LHCN-M2 (cell line): ENCODE data around the gene RAD51D. TPM values are rescaled to one million over a fixed set of nuclear protein-coding genes. Genes with fewer than 3 reads are reported as not detected.
"Not testable (repeated sequence)": the region's sequence is repeated elsewhere in the genome, so short reads cannot be mapped to it uniquely, and the experiment has no call there.

Experiments used
- DNase-seq: peaks from one replicate; pipeline ENCODE4 v3.0.0-alpha.2; 2012; ENCODE audit warnings: low read depth
- total RNA-seq: library from RNA; depleted of rRNA; stranded (reverse); fragments of >200 nt; gene quantifications from 2 replicates; pipeline ENCODE4 v1.2.3, GENCODE V29; 2014

RAD51D gene
- total RNA-seq, 1 experiment from 2014 or later: 17.1 TPM

GRCh38 chr17:35090707-35091106, 29.0 kb downstream of the RAD51D start:
- not testable (repeated sequence) for DNase-seq

GRCh38 chr17:35089586-35090296, 29.9 kb downstream of the RAD51D start:
- DNase-seq: peak; percentile 41

GRCh38 chr17:35088881-35089585, 30.6 kb downstream of the RAD51D start:
- DNase-seq: peak; percentile 78

- DNase-seq: peak; percentile 58
Observed at GRCh38 chr17:35088356-35088880, 31.2 kb downstream of the RAD51D start.

- DNase-seq: peak; percentile 39
Observed at GRCh38 chr17:35087731-35088355, 31.8 kb downstream of the RAD51D start.

- no peak for DNase-seq
Observed at GRCh38 chr17:35086931-35087573, 32.6 kb downstream of the RAD51D start.

- no peak for DNase-seq
Observed at GRCh38 chr17:35086164-35086563, 33.5 kb downstream of the RAD51D start.

- DNase-seq: peak; percentile 72
Observed at GRCh38 chr17:35084987-35085386, 34.7 kb downstream of the RAD51D start.

- DNase-seq: no peak
Observed at GRCh38 chr17:35083071-35083470, 36.6 kb downstream of the RAD51D start.

- DNase-seq: peak; percentile 86
Observed at GRCh38 chr17:35082073-35082657, 37.5 kb downstream of the RAD51D start.

- DNase-seq: no peak
Observed at GRCh38 chr17:35081638-35082037, 38.0 kb downstream of the RAD51D start.

- DNase-seq: no peak
Observed at GRCh38 chr17:35080536-35080935, 39.1 kb downstream of the RAD51D start.

GRCh38 chr17:35079547-35080423, 39.9 kb downstream of the RAD51D start:
- peak; percentile 38 for DNase-seq

- no peak for DNase-seq
Observed at GRCh38 chr17:35076874-35077273, 42.8 kb downstream of the RAD51D start.

GRCh38 chr17:35074711-35075707, 44.7 kb downstream of the RAD51D start:
- DNase-seq: no peak

GRCh38 chr17:35073991-35074627, 45.6 kb downstream of the RAD51D start:
- no peak for DNase-seq

GRCh38 chr17:35073183-35073790, 46.4 kb downstream of the RAD51D start:
- no peak for DNase-seq

- peak; percentile 69 for DNase-seq
Observed at GRCh38 chr17:35069311-35069710, 50.3 kb downstream of the RAD51D start.
